ENCODE results near the gene YJEFN3.

GRCh38 chr19:19549804-19550464 is 21.2 kb downstream of the YJEFN3 start:
- TF ChIP-seq CTCF (IDR thresholded peaks at IDR 0.05; ENCODE audit: low read depth, low read length) (no peak), EZH2phosphoT487 (IDR thresholded peaks at IDR 0.05; ENCODE audit: low read depth) (no peak)
